Peyer's patch (tissue), 4 donors: Measurements from ENCODE around the gene MOCS2.

Experiments
- CTCF ChIP-seq, 6 experiments: fragments of 450-650 bp in 4 of 6; fragments of 200-600 bp in 2 of 6; sonication (generic) in 1 of 6; IDR thresholded peaks; one replicate each; pipeline ENCODE4 v1.5.1; 2017 to 2019; ENCODE audit warnings: antibody characterized with exemption in 6 of 6, mild to moderate bottlenecking in 3 of 6, moderate library complexity in 1 of 6
- POLR2A ChIP-seq, 2 donors: fragments of 450-650 bp; IDR thresholded peaks; one replicate each; pipeline ENCODE4 v1.5.1; 2017; ENCODE audit warnings: antibody characterized with exemption in 2 of 2, mild to moderate bottlenecking in 2 of 2, moderate library complexity in 2 of 2

GRCh38 chr5:53071738-53072137 lies 37.8 kb downstream of the MOCS2 start:
- TF ChIP-seq CTCF (IDR thresholded peaks at IDR 0.05) (no peak), POLR2A (IDR thresholded peaks at IDR 0.05) (no peak)
